Karpas-422 (cell line): ENCODE measurements around the gene MBTPS1. TPM values are rescaled to one million over a fixed set of nuclear protein-coding genes. Genes with fewer than 3 reads are reported as not detected.

ENCODE experiments used
- DNase-seq: peaks from one replicate; pipeline ENCODE4 v3.0.0-alpha.2; 2015
- H2AFZ ChIP-seq: fragments of 200-600 bp; sonication (generic); 2 replicates; pipeline ENCODE4 v1.6.1; 2014; ENCODE audit warnings: antibody characterized with exemption, low read length, mixed read lengths
- H3K27ac ChIP-seq: fragments of 200-600 bp; sonication (generic); 2 replicates; pipeline ENCODE4 v1.5.1; 2014; ENCODE audit warnings: mild to moderate bottlenecking, low read length, moderate library complexity
- H3K27me3 ChIP-seq: fragments of 200-600 bp; sonication (generic); 2 replicates; pipeline ENCODE4 v1.6.1; 2014; ENCODE audit warnings: low read length, mixed read lengths
- H3K36me3 ChIP-seq: fragments of 200-600 bp; sonication (generic); 2 replicates; pipeline ENCODE4 v1.6.1; 2014; ENCODE audit warnings: low read length, mixed read lengths; ENCODE audit not compliant: insufficient read depth
- H3K4me1 ChIP-seq: fragments of 200-600 bp; sonication (generic); 2 replicates; pipeline ENCODE4 v1.6.1; 2014; ENCODE audit warnings: mild to moderate bottlenecking, low read length, mixed read lengths
- H3K4me2 ChIP-seq: fragments of 200-600 bp; sonication (generic); 2 replicates; pipeline ENCODE4 v1.6.1; 2014; ENCODE audit warnings: low read length, low read depth, mild to moderate bottlenecking; ENCODE audit not compliant: poor library complexity, severe bottlenecking
- H3K4me3 ChIP-seq: fragments of 200-600 bp; sonication (generic); 2 replicates; pipeline ENCODE4 v1.5.1; 2014; ENCODE audit warnings: mild to moderate bottlenecking, antibody characterized with exemption, low read length, mixed read lengths
- H3K79me2 ChIP-seq: fragments of 200-600 bp; sonication (generic); 2 replicates; pipeline ENCODE4 v1.6.1; 2014; ENCODE audit warnings: mild to moderate bottlenecking, low read length, mixed read lengths
- H3K9ac ChIP-seq: fragments of 200-600 bp; sonication (generic); 2 replicates; pipeline ENCODE4 v1.6.0; 2014; ENCODE audit warnings: low read length
- H3K9me2 ChIP-seq: fragments of 200-600 bp; sonication (generic), shearing (Covaris generic); replicated peaks from 2 replicates; pipeline ENCODE4 v1.6.0; 2014; ENCODE audit warnings: mild to moderate bottlenecking, low read length, moderate library complexity; ENCODE audit not compliant: insufficient read depth
- H3K9me3 ChIP-seq: fragments of 300-700, 200-600 bp; sonication (generic); 2 replicates; pipeline ENCODE4 v1.6.1; 2014; ENCODE audit warnings: low read length, mixed read lengths
- H4K20me1 ChIP-seq: fragments of 200-600 bp; sonication (generic); 2 replicates; pipeline ENCODE4 v1.6.1; 2014; ENCODE audit warnings: mild to moderate bottlenecking, antibody characterized with exemption, low read length, low read depth; ENCODE audit not compliant: insufficient read depth
- total RNA-seq: library from RNA; depleted of rRNA; stranded (reverse); fragments of >200 nt; shearing (Covaris generic); gene quantifications from 2 replicates; pipeline ENCODE4 v1.2.3, GENCODE V29; 2014; ENCODE audit warnings: low replicate concordance

MBTPS1 gene
- total RNA-seq, 1 experiment from 2014 or later: 80.9 TPM

DNA sequence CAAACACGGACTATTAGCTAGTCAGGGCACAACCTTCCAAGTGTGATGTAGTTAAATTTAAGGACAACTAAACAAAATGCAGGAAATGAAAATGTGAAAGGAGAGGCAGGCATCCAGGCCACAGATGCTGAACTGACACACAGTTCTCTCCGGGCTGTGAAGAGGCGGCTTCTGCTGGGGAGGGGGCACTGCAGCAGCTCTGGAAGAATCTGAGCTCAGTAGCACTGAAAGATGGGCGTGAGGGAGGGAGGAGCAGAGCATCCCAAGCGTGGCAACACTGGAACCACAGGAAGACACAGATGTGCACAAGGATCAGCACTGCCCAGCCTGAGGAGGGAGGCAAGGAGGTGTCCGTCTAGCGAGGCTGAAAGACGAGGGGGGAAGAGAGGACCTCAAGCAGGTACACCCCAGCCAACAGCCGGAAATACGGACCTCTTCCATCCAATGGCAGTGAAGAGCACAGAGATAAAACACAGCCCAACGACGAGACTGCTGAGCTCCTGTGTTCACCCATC lies 11.4 kb downstream of the MBTPS1 start:
- no peaks in the 10 kb centered on the region for H3K9me2 ChIP-seq
- H3K4me2 ChIP-seq: no peak overlapping the region
- DNase-seq: no peak
- peaks cover 7% of the 10 kb centered on the region; the same call in 1 of the 2 replicates for H4K20me1 ChIP-seq
- H3K27ac ChIP-seq: no peak overlapping the region
- no peak overlapping the region for H3K9ac ChIP-seq
- no peak overlapping the region for H3K4me3 ChIP-seq
- peaks cover 96% of the 10 kb centered on the region for H3K79me2 ChIP-seq
- H3K36me3 ChIP-seq: no peaks in the 10 kb centered on the region
- H3K9me3 ChIP-seq: no peaks in the 10 kb centered on the region
- H3K4me1 ChIP-seq: peaks cover 15% of the 10 kb centered on the region
- no peak overlapping the region for H2AFZ ChIP-seq
- no peaks in the 10 kb centered on the region for H3K27me3 ChIP-seq

DNA sequence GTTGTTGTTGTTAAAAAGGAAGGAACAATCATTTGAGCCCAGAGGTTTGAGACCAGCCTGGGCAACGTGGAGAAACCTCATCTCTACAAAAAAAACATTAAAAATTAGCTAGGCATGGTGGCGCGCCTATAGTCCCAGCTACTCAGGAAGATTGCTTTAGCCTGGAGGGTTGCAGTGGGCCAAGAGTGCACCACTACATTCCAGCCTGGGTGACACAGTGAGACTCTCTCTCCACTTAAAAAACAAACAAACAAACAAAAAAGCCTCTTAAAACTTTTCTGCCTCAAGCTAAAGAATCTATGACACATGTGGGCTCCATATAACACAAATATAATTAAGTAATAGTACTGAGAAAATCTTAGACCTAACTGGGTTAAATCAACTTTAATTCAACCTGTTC lies 12.5 kb downstream of the MBTPS1 start:
- Histone ChIP-seq H3K9me2 (no peaks in the 10 kb centered on the region), H2AFZ (no peak overlapping the region), H3K4me2 (no peak overlapping the region), H3K79me2 (peaks cover 93% of the 10 kb centered on the region), H3K4me3 (no peak overlapping the region), H3K4me1 (peaks cover 10% of the 10 kb centered on the region), H3K9me3 (no peaks in the 10 kb centered on the region), H3K9ac (no peak overlapping the region), H4K20me1 (no peaks in the 10 kb centered on the region), H3K27me3 (no peaks in the 10 kb centered on the region), H3K27ac (no peak overlapping the region), H3K36me3 (no peaks in the 10 kb centered on the region)
- DNase-seq: no peak

DNA sequence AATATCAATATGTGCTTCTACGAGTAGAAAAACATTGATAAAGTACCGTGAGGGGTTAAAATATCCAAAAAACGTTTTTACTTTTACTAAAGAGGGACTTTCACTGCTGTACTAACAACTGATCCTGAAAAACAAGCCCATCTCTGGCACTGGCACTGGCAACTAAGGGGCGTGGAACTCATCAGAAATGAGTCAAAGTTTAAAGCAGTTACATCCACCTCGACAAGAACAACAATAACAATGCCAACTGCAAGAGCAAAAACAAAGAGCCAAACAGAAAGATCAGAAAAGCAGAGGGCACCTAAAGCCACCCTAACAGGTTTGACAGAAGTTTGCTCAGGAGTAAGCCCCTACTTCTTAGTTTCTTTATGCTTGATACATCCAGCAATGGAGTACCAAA lies 13.1 kb downstream of the MBTPS1 start:
- Histone ChIP-seq H3K79me2 (peaks cover 93% of the 10 kb centered on the region), H3K9me2 (no peaks in the 10 kb centered on the region), H2AFZ (no peak overlapping the region), H3K4me3 (no peak overlapping the region), H3K4me2 (no peak overlapping the region), H3K27ac (no peak overlapping the region), H3K36me3 (no peaks in the 10 kb centered on the region), H3K4me1 (peaks cover 10% of the 10 kb centered on the region), H3K9me3 (no peaks in the 10 kb centered on the region), H3K9ac (no peak overlapping the region), H3K27me3 (no peaks in the 10 kb centered on the region), H4K20me1 (no peaks in the 10 kb centered on the region)
- no peak for DNase-seq

DNA sequence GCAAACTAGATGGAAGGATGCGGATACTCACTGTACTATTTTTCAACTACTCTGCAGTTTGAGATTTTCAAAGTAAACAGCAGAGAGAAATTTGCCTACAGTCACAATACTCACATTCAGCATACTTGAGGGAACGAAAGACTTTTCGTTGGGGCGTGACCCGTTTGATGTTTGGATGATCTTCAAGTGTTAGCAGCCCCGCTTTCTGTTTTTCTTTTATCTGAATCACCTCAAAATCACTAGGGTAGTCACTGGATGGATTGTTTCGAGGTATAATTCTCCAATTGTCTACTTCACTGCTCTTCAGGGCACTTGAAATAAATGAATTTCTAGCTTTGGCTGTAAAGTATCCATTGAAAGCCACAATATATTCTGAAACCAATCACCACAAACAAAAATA lies 17.8 kb downstream of the MBTPS1 start:
- H3K79me2 ChIP-seq: peaks cover 74% of the 10 kb centered on the region
- H2AFZ ChIP-seq: no peak overlapping the region
- no peaks in the 10 kb centered on the region for H3K9me3 ChIP-seq
- no peak overlapping the region for H3K4me3 ChIP-seq
- peaks cover 25% of the 10 kb centered on the region; the same call in 1 of the 2 replicates for H3K36me3 ChIP-seq
- H3K27me3 ChIP-seq: no peaks in the 10 kb centered on the region
- no peaks in the 10 kb centered on the region for H3K9me2 ChIP-seq
- H3K27ac ChIP-seq: no peak overlapping the region
- no peak overlapping the region for H3K9ac ChIP-seq
- no peaks in the 10 kb centered on the region; the same call in 1 of the 2 replicates for H4K20me1 ChIP-seq
- peaks cover 10% of the 10 kb centered on the region for H3K4me1 ChIP-seq
- H3K4me2 ChIP-seq: no peak overlapping the region
- DNase-seq: no peak

DNA sequence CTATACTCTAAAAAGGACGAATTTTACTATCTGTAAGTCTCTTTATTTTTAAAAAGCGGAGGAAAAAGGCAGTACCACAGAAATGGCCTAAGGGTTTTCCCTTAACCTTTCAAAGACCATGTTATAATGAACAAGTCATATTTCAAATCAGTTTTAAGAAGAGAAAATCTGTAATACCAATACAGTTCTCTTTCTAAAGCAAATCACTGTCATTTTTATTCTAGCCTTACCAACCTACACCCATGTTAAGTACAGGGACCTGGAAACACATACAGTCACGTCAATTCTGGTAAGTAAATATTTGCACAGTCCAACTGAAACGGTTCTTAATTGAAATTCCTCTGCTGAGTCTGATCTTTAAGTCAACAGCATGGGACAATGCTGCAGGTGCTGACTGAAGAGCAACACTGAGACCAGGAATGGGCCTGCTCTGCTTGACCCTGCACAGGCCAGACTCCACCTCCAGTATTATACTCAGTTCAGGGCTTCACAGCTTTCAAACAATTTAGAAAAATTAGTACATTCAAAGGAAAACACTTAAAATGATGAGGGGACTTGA lies 20.2 kb downstream of the MBTPS1 start:
- Histone ChIP-seq H3K9me3 (no peaks in the 10 kb centered on the region), H3K79me2 (peaks cover 53% of the 10 kb centered on the region), H3K4me2 (no peak overlapping the region), H3K4me1 (peaks cover 13% of the 10 kb centered on the region), H3K36me3 (peaks cover 27% of the 10 kb centered on the region), H3K4me3 (no peak overlapping the region), H2AFZ (no peak overlapping the region), H3K27ac (no peak overlapping the region), H3K9me2 (no peaks in the 10 kb centered on the region), H4K20me1 (no peaks in the 10 kb centered on the region; the same call in 1 of the 2 replicates), H3K9ac (no peak overlapping the region), H3K27me3 (no peaks in the 10 kb centered on the region)
- DNase-seq: no peak

DNA sequence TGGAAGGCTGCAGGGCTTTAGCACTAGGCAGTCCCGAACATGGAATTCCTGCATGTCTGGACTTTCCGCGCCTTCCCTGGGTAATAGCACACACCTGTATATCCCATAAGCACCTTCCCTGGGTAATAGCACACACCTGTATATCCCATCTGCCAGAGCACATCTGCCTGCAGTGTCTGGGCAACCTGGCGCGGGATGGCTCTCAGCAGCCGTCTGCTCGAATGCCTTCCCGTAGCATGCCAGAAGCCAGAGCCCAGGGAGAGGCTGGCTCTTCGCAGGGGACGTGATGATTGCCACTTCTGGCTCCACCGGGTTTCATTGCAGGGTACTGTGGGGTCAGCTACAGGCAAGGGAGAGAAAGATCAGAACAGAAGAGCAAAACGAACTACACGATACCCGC lies 21.3 kb downstream of the MBTPS1 start:
- H3K9me2 ChIP-seq: no peaks in the 10 kb centered on the region
- H3K4me2 ChIP-seq: no peak overlapping the region
- peaks cover 15% of the 10 kb centered on the region for H3K4me1 ChIP-seq
- H3K4me3 ChIP-seq: no peak overlapping the region
- H3K79me2 ChIP-seq: peaks cover 45% of the 10 kb centered on the region
- no peak overlapping the region for H2AFZ ChIP-seq
- DNase-seq: no peak
- no peaks in the 10 kb centered on the region; the same call in 1 of the 2 replicates for H4K20me1 ChIP-seq
- no peak overlapping the region for H3K27ac ChIP-seq
- no peaks in the 10 kb centered on the region for H3K9me3 ChIP-seq
- no peaks in the 10 kb centered on the region for H3K27me3 ChIP-seq
- H3K9ac ChIP-seq: no peak overlapping the region
- H3K36me3 ChIP-seq: peaks cover 32% of the 10 kb centered on the region

DNA sequence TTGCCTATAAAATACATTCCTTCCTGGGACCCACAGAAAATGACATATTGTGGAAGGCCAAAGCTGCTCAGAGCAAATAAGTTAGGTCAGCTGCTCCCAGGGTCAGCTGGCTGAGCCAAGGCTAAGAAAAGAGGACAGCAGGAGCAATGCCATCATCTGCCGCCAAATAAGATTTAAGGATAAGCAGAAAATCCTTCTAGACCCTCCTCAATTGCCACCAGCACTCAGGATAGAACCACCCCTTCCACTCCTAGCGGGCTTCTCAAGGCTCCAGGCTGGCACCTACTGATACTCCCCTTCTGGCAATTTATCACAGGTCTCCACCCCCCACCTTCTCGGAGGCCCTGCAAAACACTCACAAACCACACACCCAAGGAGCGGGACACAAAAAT lies 22.9 kb downstream of the MBTPS1 start:
- Histone ChIP-seq H3K4me3 (no peak overlapping the region), H3K79me2 (peaks cover 42% of the 10 kb centered on the region), H3K4me2 (no peak overlapping the region), H4K20me1 (no peaks in the 10 kb centered on the region; the same call in 1 of the 2 replicates), H3K9me3 (no peaks in the 10 kb centered on the region), H3K27me3 (no peaks in the 10 kb centered on the region), H3K9me2 (no peaks in the 10 kb centered on the region), H3K9ac (no peak overlapping the region), H3K27ac (no peak overlapping the region), H3K36me3 (peaks cover 32% of the 10 kb centered on the region), H3K4me1 (peaks cover 29% of the 10 kb centered on the region), H2AFZ (no peak overlapping the region)
- no peak for DNase-seq

DNA sequence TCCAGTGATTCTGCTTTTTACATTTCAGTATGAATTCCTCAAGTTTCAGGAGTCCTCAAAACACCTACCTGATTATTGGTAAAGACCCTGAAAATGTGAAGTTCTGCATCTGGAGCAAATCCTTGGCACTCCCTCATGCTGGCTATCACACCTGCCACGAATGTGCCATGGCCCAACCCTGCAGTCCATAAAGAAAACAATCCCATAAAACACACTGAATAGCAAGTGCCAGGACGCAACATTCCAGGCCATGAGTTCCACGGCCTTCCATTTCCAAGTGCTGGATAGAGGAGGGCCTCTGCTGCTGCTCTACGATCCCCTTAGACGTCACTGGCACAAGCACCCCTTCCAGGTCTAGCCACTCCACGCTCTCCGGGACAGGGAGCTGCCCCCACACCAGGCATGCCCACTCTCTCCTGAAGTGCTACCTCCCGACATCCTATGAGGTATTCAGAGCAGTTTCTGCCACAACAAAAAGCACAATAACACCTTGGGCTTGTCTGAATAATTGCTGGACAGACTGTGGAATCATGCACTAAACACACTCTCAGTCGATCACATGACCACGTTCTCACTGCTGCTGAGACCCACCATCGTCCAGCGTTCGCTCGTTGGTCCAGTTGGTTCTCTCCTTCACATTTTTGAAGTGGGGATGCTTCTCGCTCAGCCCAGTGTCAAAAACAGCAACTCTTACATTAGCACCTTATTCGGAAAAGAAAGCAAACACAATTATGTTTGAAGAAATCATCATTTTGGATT lies 23.4 kb downstream of the MBTPS1 start:
- Histone ChIP-seq H3K27me3 (no peaks in the 10 kb centered on the region), H2AFZ (no peak overlapping the region), H4K20me1 (no peaks in the 10 kb centered on the region; the same call in 1 of the 2 replicates), H3K4me2 (no peak overlapping the region), H3K27ac (no peak overlapping the region), H3K9me3 (no peaks in the 10 kb centered on the region), H3K79me2 (peaks cover 38% of the 10 kb centered on the region), H3K4me1 (peaks cover 35% of the 10 kb centered on the region), H3K36me3 (peaks cover 35% of the 10 kb centered on the region), H3K4me3 (no peak overlapping the region), H3K9ac (no peak overlapping the region), H3K9me2 (no peaks in the 10 kb centered on the region)
- no peak for DNase-seq
